Transverse colon (tissue), 4 donors: Measurements from ENCODE around the gene MRPL33. TPM values are rescaled to one million over a fixed set of nuclear protein-coding genes. Genes with fewer than 3 reads are reported as not detected.
"Not testable (repeated sequence)": the region's sequence is repeated elsewhere in the genome, so short reads cannot be mapped to it uniquely, and the experiment has no call there.

ENCODE experiments used
- DNase-seq: peaks from one replicate; pipeline ENCODE4 v3.0.0-alpha.2; 2019
- H3K27ac ChIP-seq, 4 donors: fragments of 200-600 bp; sonication (generic); 2 replicates each; pipeline ENCODE4 v1.5.1; 2016 to 2018; ENCODE audit warnings: inconsistent platforms in 4 of 4
- H3K27me3 ChIP-seq: fragments of 200-600 bp; sonication (generic); 2 replicates; pipeline ENCODE4 v1.5.1; 2017; ENCODE audit warnings: inconsistent platforms
- H3K36me3 ChIP-seq, 4 donors: fragments of 200-600 bp; sonication (generic); 2 replicates each; pipeline ENCODE4 v1.5.1; 2017 to 2019; ENCODE audit warnings: inconsistent platforms in 4 of 4
- H3K4me1 ChIP-seq, 4 donors: fragments of 200-600 bp; sonication (generic); 2 replicates each; pipeline ENCODE4 v1.5.1; 2017 to 2020; ENCODE audit warnings: inconsistent platforms in 4 of 4
- H3K4me3 ChIP-seq, 4 donors: fragments of 200-600 bp; sonication (generic); 1 replicate in 1 of 4; 2 replicates in 3 of 4; pipeline versions ENCODE4 v1.5.1 to v1.6.1; 2017 to 2019; ENCODE audit warnings: inconsistent platforms in 4 of 4
- H3K9me3 ChIP-seq, 2 donors: fragments of 200-600 bp; sonication (generic); 2 replicates each; pipeline ENCODE4 v1.5.1; 2017 to 2019; ENCODE audit warnings: inconsistent platforms in 2 of 2
- CTCF ChIP-seq, 5 experiments: fragments of 200-600 bp in 3 of 5; fragments of 450-650 bp in 2 of 5; sonication (generic) in 3 of 5; IDR thresholded peaks; 1 replicate in 2 of 5; 2 replicates in 3 of 5; pipeline ENCODE4 v1.5.1; 2016 to 2017; ENCODE audit warnings: antibody characterized with exemption in 5 of 5, inconsistent platforms in 3 of 5, mild to moderate bottlenecking in 2 of 5, moderate library complexity in 1 of 5
- EP300 ChIP-seq: sonication (generic); formaldehyde crosslinking; IDR thresholded peaks from one replicate; pipeline ENCODE4 v1.6.1; 2017; ENCODE audit warnings: antibody characterized with exemption, low read depth
- POLR2A ChIP-seq: fragments of 450-650 bp; IDR thresholded peaks from one replicate; pipeline ENCODE4 v1.6.1; 2016; ENCODE audit warnings: antibody characterized with exemption, mild to moderate bottlenecking, moderate library complexity
- POLR2AphosphoS5 ChIP-seq, 3 donors: sonication (generic); formaldehyde crosslinking; IDR thresholded peaks; one replicate each; pipeline ENCODE4 v1.6.1; 2016; ENCODE audit warnings: antibody characterized with exemption in 3 of 3
- WGBS, 2 donors: methylation state at CpG; one replicate each; pipeline ENCODE4 v1.1.5; 2018; ENCODE audit warnings: low coverage in 1 of 2; 5-methylcytosine and 5-hydroxymethylcytosine counted together
- in situ Hi-C, 4 donors: fragments of 200-750 bp; cut with MboI; loops; one replicate each; pipeline versions ENCODE4 v1.15.0 to v1.15.1; 2017; ENCODE audit warnings: low sequenced_read_pairs in 3 of 4, low pct_ligation_motif_present in 1 of 4, low pct_unique_long_range_greater_than_20kb in 1 of 4
- intact Hi-C: fragments of 100-400 bp; cut with DNase I; formaldehyde crosslinking; loops from one replicate; pipeline ENCODE4 v1.15.1; 2023; ENCODE audit warnings: low total_unique reads
- total RNA-seq, 4 donors: library from RNA; depleted of rRNA; stranded (reverse); fragments of >200 nt; gene quantifications; one replicate each; pipeline ENCODE4 v1.1.0, GENCODE V29; 2016

MRPL33 gene
- total RNA-seq, 4 donors from 2014 or later, result 7.2 to 89.4 (median 45.7) TPM

GRCh38 chr2:27756544-27757498 is 14.7 kb upstream of the MRPL33 start:
- Histone ChIP-seq H3K9me3 (no peaks in the 10 kb centered on the region), H3K27me3 (no peaks in the 10 kb centered on the region), H3K36me3 (no peaks in the 10 kb centered on the region), H3K4me3 (no peak overlapping the region), H3K27ac (peak overlapping the region in 2 of 4 donors; percentile 17 to 38), H3K4me1 (no peaks in the 10 kb centered on the region)
- in situ Hi-C loops, result loop anchor here in 2 of 4 donors (25.0 kb wide), 1 partner anchor 655 kb away; no protein-coding TSS in a partner anchor
- TF ChIP-seq CTCF (IDR thresholded peaks at IDR 0.05) (no peak), EP300 (no peak), POLR2A (no peak), POLR2AphosphoS5 (IDR thresholded peaks at IDR 0.05) (no peak)
- 80% methylated on average over 8 of the region's 8 CpGs; no CpG with 5 or more reads in 1 of the 2 donors for WGBS, 2 donors
- DNase-seq, result no peak
- intact Hi-C loops, result no loop called here

- 86% methylated on average over 3 of the region's 3 CpGs; no CpG with 5 or more reads in 1 of the 2 donors for WGBS, 2 donors
- in situ Hi-C loops, result loop anchor here in 3 of 4 donors (10.0 to 25.0 kb wide), 2 partner anchors 132 to 649 kb away; partner anchors contain the start of genes BABAM2 (in 1 of the 3) and RBKS (in 1 of the 3)
- intact Hi-C loops, result no loop called here
- Histone ChIP-seq H3K27me3 (no peaks in the 10 kb centered on the region), H3K36me3 (no peaks in the 10 kb centered on the region), H3K4me1 (peaks cover 0 to 5% (median 4%) of the 10 kb centered on the region in 4 donors), H3K4me3 (no peak overlapping the region), H3K9me3 (no peaks in the 10 kb centered on the region), H3K27ac (no peak overlapping the region)
- TF ChIP-seq POLR2A (no peak), EP300 (no peak), CTCF (IDR thresholded peaks at IDR 0.05) (no peak), POLR2AphosphoS5 (IDR thresholded peaks at IDR 0.05) (no peak)
- no peak for DNase-seq
These were observed 8.3 kb upstream of the MRPL33 start for GRCh38 chr2:27762951-27763906.

- Histone ChIP-seq H3K4me1 (peaks cover 0 to 5% (median 4%) of the 10 kb centered on the region in 4 donors), H3K9me3 (no peaks in the 10 kb centered on the region), H3K4me3 (no peak overlapping the region), H3K27ac (no peak overlapping the region), H3K36me3 (no peaks in the 10 kb centered on the region), H3K27me3 (no peaks in the 10 kb centered on the region)
- TF ChIP-seq POLR2AphosphoS5 (IDR thresholded peaks at IDR 0.05) (no peak), POLR2A (no peak), EP300 (no peak), CTCF (IDR thresholded peaks at IDR 0.05) (no peak)
- intact Hi-C loops (no loop called here), in situ Hi-C loops (loop anchor here in 3 of 4 donors (10.0 to 25.0 kb wide), 2 partner anchors 131 to 648 kb away; partner anchors contain the start of genes BABAM2 (in 1 of the 3) and RBKS (in 1 of the 3))
- WGBS, 2 donors, result 90 to 96% methylated on average over 5 to 7 of the region's 7 CpGs
- no peak for DNase-seq
These were observed 7.6 kb upstream of the MRPL33 start for GRCh38 chr2:27763907-27764267.

- 81 to 93% methylated on average over 3 of the region's 3 CpGs for WGBS, 2 donors
- DNase-seq, H3K9me3 ChIP-seq, H3K36me3 ChIP-seq, H3K27me3 ChIP-seq, intact Hi-C loops, H3K27ac ChIP-seq, H3K4me3 ChIP-seq, H3K4me1 ChIP-seq: not testable (repeated sequence)
- in situ Hi-C loops, result loop anchor here in 3 of 4 donors (10.0 to 25.0 kb wide), 2 partner anchors 130 to 648 kb away; partner anchors contain the start of genes BABAM2 (in 1 of the 3) and RBKS (in 1 of the 3)
These were observed 7.0 kb upstream of the MRPL33 start for GRCh38 chr2:27764526-27764925.
